HG03442 (cell line): ENCODE data around the gene CTSC.
A peak's percentile ranks its signal among the peaks of the same experiment; 100 is the strongest.
"Not testable (repeated sequence)": the region's sequence is repeated elsewhere in the genome, so short reads cannot be mapped to it uniquely, and the experiment has no call there.

Experiments used
- ATAC-seq: cut with Tn5 transposase; IDR thresholded peaks from one replicate; pipeline ENCODE4 v1.9.1; 2021; ENCODE audit warnings: mild to moderate bottlenecking, moderate library complexity; ENCODE audit not compliant: unreplicated experiment

Gene CTSC

DNA sequence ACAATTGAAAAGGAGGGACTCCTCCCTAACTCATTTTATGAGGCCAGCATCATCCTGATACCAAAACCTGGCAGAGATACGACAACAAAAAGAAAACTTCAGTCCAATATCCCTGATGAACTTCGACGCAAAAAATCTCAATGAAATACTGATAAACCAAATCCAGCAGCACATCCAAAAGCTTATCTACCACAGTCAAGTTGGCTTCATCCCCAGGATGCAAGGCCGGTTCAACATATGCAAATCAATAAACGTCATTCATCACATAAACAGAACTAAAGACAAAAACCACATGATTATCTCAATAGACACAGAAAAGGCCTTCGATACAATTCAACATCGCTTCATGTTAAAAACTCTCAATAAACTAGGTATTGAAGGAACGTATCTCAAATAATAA, 14.7 kb downstream of the CTSC start:
- ATAC-seq, result not testable (repeated sequence)

DNA sequence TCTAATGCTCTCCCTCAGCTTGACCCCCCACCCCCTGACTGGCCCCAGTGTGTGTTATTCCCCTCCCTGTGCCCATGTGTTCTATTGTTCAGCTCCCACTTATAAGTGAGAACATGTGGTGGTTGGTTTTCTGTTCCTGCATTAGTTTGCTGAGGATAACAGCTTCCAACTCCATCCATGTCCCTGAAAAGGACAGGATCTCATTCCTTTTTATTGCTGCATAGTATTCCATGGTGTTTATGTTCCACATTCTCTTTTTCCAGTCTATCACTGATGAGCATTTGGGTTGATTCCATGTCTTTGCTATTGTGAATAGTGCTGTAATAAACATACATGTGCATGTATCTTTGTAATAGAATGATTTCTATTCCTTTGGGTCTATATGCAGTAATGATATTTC, 16.1 kb downstream of the CTSC start:
- not testable (repeated sequence) for ATAC-seq

- no peak for ATAC-seq
Observed at GRCh38 chr11:88320149-88320559, 17.4 kb downstream of the CTSC start.

DNA sequence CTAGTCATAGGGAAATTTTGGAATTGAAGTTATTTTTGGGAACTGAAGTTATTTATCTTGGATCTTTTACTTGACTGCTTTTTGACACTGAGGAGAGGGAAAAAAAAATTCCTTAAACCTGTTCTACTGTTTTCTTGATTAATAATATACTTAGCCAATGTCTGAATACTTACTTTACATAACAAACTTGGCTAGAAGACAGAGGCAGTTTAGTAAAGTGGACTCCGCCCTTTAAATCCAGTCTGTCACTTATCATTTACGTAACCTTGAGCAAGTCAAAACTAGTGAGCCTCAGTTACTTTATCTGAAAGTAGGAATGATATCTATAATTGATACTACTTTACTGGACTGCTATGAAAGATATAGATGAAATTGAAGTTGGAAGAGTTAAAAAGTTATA, 19.5 kb downstream of the CTSC start:
- no peak for ATAC-seq

DNA sequence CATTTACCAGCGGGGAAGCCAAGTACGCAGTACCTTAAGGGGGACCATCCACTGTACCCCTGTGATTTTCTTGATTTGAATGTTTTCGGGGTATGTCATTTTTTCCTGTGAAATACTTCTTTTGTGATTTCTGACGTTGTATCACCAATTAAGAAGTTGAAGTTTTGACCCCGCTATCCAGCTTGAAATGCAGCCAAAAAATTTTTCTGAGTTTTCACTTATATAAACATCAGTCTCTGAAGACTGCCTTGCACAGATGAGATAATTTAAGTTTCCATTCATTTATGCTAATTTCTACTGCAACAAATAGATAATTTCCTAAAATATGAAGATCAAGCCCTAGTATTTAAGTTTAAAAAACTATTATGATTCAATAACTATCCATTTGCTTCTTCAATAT, 20.0 kb downstream of the CTSC start:
- ATAC-seq, result no peak

GRCh38 chr11:88315981-88316441, 21.5 kb downstream of the CTSC start:
- no peak for ATAC-seq

- no peak for ATAC-seq
Observed at GRCh38 chr11:88315015-88315414, 22.5 kb downstream of the CTSC start.

GRCh38 chr11:88313441-88313840, 24.1 kb downstream of the CTSC start:
- no peak for ATAC-seq

- ATAC-seq, result no peak
Observed at GRCh38 chr11:88312628-88313027, 24.9 kb downstream of the CTSC start.

DNA sequence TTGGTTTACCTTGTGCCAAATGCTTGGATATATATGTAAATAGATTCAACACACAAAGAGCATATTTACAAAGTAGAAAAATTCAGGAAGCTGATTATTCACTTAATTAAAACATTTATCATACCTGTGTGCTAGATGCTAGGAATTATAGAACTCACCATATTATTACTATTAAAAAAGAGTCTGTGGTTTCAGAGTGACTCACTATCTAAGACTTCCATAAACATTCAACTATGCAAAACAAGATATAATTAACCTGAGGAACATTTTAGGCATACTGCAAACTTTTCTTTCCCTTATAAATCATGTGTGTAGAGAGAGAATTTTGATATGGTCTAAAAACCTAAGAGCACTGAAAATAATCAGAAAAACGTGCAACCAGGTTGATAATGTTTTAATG, 27.3 kb downstream of the CTSC start:
- ATAC-seq, result no peak

DNA sequence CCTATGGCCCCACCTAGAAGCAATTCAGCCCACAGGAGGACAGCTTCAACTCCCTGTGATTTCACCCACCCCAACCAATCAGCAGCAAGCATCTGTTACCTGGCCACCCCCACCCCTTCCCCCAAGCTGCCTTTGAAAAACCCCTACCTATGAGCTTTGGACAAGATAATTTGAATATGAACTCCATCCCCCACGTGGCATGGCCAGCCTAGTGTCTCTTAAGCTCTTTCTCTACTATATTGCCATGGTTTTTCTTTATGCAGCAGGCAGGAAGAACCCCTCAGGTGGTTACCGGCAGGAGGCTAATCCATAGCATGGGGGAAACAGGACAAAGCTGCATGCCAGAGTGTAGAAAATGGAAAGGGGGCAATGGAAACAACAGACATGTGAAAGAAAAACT, 29.0 kb downstream of the CTSC start:
- ATAC-seq, result no peak

DNA sequence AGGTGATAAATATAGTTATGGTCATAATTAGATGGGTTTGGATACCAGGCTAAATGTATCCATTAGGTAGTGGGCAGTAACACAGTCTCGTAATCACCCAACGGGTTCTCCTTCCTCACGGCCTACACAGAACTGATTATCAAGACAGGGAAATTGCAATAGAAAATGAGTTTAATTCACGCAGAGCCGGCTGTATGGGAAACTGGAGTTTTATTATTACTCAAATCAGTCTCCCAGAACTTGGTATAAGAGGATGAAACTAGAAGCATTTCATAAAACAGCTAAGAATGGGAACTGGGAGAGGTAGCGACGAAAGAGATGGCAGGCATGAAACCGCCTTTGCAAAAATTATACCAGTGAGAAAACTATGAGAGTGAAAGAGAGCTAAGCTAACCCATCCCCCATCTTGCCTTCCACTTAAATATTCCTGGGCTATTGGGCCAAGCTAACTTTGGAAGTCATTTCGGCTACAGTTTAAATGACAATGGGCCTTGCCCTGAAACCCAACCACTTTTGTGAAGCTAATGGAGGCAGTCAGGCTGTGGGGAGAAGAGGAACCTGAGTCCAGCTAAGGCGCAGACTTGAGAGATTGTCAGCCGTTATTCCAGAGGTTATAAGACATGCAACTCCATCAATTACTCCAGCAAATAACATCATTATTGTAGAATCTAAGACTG, 29.6 kb downstream of the CTSC start:
- ATAC-seq, result peak; percentile 70

DNA sequence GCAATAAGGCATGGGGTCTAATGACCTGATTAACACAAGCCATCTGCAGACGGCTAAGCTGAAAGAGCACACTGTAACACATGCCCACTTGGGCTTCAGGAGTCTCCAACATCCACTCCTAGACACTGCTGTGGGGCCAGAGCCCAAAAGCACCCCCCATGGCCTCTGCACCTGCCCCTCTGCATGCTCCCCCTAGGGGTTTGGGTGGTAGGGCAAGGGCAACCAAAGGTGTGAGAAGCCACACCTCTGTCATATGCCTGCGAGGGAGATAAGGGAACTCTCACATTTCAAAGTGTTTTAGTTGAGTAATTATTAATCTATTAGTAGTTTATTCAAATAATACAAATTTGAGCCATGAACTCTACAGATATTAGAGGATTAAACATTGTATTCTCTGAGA, 30.8 kb downstream of the CTSC start:
- ATAC-seq, result no peak

DNA sequence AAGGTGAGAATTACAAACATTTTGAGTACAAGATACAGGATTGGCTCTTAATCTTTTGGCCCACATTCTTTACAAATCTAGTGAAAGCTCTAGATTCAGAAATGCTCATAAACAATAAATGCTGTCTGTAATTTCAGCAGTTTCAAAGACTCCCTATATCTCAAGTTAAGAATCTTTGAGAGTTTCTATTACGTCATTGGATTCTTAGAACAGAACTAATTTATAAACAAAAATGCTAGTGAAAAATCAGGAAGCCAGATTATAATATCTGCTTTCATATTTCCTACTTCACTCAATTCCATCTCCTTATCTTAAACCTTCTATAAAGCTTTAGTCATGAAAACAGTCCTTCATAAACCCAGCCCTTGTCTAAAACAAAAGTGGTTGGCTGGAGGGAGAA, 32.1 kb downstream of the CTSC start:
- ATAC-seq, result no peak

GRCh38 chr11:88304352-88304751, 33.2 kb downstream of the CTSC start:
- no peak for ATAC-seq

DNA sequence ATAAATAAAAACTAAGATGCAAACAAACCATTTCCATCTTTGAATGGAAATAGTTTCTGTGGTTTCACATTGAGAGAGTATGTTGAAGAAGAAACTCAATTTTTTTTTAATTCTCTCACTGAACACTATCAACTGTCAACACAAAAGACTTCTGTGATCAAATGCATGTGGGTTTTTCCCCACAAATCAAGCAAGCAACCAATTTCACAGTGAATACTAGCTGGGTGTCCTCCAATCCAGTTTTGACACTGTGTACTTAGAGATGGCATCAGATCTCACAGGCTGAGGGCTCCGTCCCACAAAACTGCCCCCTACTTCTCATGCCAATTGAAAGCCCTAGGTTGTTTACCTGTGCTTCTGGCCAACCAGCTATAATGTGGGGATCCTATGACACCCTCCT, 34.5 kb downstream of the CTSC start:
- no peak for ATAC-seq

DNA sequence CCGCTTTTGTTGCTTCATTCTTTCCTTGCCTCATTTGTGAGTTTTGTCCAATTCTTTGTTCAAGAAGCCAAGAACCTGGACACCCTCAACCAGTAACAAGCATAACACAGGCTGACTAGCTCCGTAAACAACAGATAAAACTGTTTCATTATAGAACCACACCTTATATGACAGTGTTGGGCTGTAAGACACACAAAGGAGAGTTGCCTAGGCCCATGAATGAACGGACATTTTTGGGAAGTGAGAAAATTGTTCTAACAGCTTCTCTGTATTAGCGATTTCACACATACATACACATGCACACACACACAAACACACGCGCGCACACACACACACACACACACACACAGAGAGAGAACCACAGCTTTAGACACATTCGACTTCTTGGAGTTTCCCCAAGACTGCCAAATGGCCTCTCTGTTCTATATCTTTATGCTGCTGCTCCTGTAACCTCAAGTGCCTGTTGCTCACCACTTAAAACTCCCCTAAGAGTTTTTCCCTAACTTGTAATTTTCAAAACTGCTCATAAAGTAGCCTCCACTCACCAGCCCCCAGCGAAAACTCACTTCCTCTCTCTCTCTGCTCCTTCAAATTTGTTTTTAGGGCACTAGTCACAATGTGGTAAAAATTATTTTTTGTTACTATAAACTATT, 35.9 kb downstream of the CTSC start:
- ATAC-seq, result peak; percentile 53

DNA sequence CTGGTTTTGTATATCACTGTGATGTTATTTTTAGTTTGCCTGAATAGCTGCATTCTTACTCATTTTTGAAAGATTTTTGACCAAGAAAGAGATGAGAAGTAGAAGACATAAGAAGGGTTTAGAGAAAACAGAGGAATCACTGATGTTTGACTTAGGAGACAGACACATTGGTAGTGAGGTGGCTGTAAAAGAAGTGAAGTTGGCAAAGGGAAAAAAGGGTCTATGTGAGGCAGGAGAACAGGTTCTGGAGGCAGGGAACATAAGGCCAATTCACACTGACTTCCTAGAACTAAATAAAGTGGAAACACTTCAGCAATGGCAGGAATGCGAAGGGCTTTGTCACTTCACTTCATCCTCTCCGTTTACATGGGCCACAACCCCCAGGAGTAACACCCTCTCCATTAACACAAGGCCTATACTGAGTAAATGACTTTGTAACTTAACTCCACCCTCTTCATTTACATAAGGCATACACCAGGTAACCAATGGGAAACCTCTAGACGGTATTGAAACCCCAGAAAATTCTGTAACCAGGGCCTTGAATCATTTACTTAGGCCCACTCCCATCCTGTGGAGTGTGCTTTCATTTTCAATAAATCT, 36.5 kb downstream of the CTSC start:
- ATAC-seq, result peak; percentile 68

DNA sequence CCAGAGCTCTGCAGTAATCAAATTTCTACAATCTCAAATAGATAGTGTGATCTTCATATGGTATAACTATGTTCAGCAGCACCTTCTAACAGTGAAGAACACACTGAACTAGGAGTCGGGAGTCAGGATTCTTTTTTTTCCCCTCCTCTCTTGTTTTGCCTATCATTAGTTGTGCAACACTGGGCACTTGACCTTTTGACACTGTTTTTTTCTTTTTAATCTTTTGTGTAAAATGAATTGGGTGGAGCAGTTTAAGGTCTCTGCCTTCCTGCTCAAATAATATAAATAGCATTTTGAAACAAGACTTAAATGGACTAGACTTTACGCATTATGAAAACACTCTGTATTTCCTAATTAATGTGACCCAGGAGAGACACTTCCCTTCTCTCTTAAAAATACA, 39.7 kb downstream of the CTSC start:
- ATAC-seq, result no peak

DNA sequence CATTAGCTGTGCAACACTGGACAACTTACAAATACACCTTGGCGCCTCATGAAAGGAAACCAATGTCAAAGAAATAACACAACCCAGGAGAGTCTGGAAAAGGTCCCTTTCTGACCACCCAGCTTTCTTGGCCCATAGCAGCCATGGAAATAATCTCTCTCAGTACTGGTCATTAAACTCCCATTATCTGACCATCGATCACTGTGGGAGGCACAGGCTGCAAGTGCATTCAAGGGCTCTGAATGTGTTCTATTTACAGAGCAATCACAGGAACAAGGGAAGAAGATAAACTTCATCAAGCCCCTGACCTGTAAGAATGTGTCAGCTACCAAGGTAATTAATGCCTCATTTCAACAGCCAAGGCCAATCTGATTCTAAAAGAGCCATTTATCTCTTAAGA, 40.1 kb downstream of the CTSC start:
- ATAC-seq, result no peak

DNA sequence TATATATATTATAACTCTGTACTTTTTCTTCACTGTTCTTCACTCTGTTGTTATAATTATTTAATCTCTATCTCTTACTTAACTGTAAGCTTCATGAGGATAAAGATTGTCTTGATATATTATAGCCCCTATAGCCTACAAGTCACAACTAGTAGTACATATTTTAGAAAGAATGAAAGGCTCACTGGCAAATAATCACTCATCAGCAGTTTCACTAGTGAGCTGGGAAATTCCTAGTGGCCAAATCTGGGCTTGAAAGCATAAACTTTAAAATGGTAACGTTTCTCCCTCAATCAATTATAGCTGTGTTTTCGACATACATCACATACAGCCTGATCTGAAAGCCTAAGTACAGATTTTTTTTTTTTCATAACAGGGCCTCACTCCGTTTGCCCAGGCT, 42.5 kb downstream of the CTSC start:
- no peak for ATAC-seq

DNA sequence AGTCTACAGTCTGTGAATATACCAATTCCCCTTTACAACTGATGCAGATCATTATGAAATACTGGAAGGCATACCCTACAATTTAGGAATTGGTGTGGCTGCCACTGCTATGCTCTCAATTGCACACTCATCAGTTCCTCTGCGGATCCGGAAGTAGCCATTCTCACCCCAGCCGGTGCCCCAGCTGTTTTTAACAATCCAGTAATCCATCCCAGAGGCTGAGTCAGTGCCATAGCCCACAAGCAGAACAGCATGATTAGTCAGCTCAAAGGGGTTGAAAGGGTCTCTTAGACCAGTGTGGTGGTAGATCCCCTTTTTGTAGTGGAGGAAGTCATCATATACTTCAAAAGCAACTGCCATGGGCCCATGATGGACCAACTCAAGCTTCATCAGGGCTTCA, 43.6 kb downstream of the CTSC start:
- no peak for ATAC-seq
